Astrocyte (in vitro differentiated cells and primary cell): Measurements from ENCODE around the gene PLPP2. TPM values are rescaled to one million over a fixed set of nuclear protein-coding genes. Genes with fewer than 3 reads are reported as not detected.

Experiments used
- DNase-seq: peaks from one replicate; pipeline ENCODE4 v3.0.0-alpha.2; 2010; ENCODE audit warnings: low read depth
- FAIRE-seq: peaks from 2 replicates; lab custom pipeline; 2011; peaks lifted over from hg19 to GRCh38; lab: Jason Lieb, UNC
- H2AFZ ChIP-seq: 2 replicates; pipeline ENCODE4 v1.6.0; 2012; ENCODE audit warnings: low read depth, low read length, inconsistent platforms
- H3K27ac ChIP-seq: 2 replicates; pipeline ENCODE4 v1.5.1; 2011; ENCODE audit warnings: low read depth, low read length, inconsistent platforms
- H3K27me3 ChIP-seq: 2 replicates; pipeline ENCODE4 v1.6.0; 2011; ENCODE audit warnings: low read length, inconsistent platforms; ENCODE audit not compliant: insufficient read depth
- H3K36me3 ChIP-seq: 2 replicates; pipeline ENCODE4 v1.5.1; 2011; ENCODE audit warnings: low read length, inconsistent platforms; ENCODE audit not compliant: insufficient read depth
- H3K4me1 ChIP-seq: 2 replicates; pipeline ENCODE4 v1.5.1; 2011; ENCODE audit warnings: low read length, inconsistent platforms; ENCODE audit not compliant: insufficient read depth
- H3K4me2 ChIP-seq: 2 replicates; pipeline ENCODE4 v1.6.0; 2012; ENCODE audit warnings: low read length, inconsistent platforms
- H3K4me3 ChIP-seq: 2 replicates; pipeline ENCODE4 v1.5.1; 2011; ENCODE audit warnings: low read depth, mild to moderate bottlenecking, low read length, inconsistent platforms; ENCODE audit not compliant: insufficient read depth
- H3K79me2 ChIP-seq: 2 replicates; pipeline ENCODE4 v1.6.0; 2012; ENCODE audit warnings: mild to moderate bottlenecking, low read length, inconsistent platforms; ENCODE audit not compliant: insufficient read depth
- H3K9ac ChIP-seq: 2 replicates; pipeline ENCODE4 v1.6.0; 2012; ENCODE audit warnings: mild to moderate bottlenecking, low read length, inconsistent platforms
- H3K9me3 ChIP-seq: 2 replicates; pipeline ENCODE4 v1.5.1; 2012; ENCODE audit warnings: low read depth, mild to moderate bottlenecking, low read length, inconsistent platforms; ENCODE audit not compliant: insufficient read depth
- H4K20me1 ChIP-seq: 2 replicates; pipeline ENCODE4 v1.6.0; 2012; ENCODE audit warnings: low read length, inconsistent platforms; ENCODE audit not compliant: insufficient read depth
- H3K27ac Mint-ChIP-seq: one replicate; pipeline ENCODE4 v1.8.0; 2021; ENCODE audit warnings: mild to moderate bottlenecking, mixed read lengths; ENCODE audit not compliant: unreplicated experiment
- H3K27me3 Mint-ChIP-seq: one replicate; pipeline ENCODE4 v1.8.0; 2021; ENCODE audit warnings: low read depth, mixed read lengths; ENCODE audit not compliant: unreplicated experiment
- H3K36me3 Mint-ChIP-seq: one replicate; pipeline ENCODE4 v1.8.0; 2021; ENCODE audit warnings: low read depth, mixed read lengths; ENCODE audit not compliant: unreplicated experiment
- H3K4me1 Mint-ChIP-seq: one replicate; pipeline ENCODE4 v1.8.0; 2021; ENCODE audit warnings: low read depth, mixed read lengths; ENCODE audit not compliant: unreplicated experiment
- H3K4me3 Mint-ChIP-seq: one replicate; pipeline ENCODE4 v1.8.0; 2021; ENCODE audit warnings: mild to moderate bottlenecking, moderate library complexity, mixed read lengths; ENCODE audit not compliant: unreplicated experiment
- H3K9me3 Mint-ChIP-seq: one replicate; pipeline ENCODE4 v1.8.0; 2021; ENCODE audit warnings: mild to moderate bottlenecking, mixed read lengths; ENCODE audit not compliant: unreplicated experiment
- EZH2 ChIP-seq: IDR thresholded peaks from 2 replicates; pipeline ENCODE4 v1.6.1; 2012; ENCODE audit warnings: mild to moderate bottlenecking, low read length, inconsistent platforms; ENCODE audit not compliant: insufficient read depth
- total RNA-seq: library from RNA; stranded (reverse); gene quantifications from 2 replicates; pipeline ENCODE4 v1.2.1, GENCODE V29; 2021
- TF ChIP-seq, protein P1 (sequence below): IDR thresholded peaks from 2 replicates; pipeline ENCODE4 v1.5.1; 2011; ENCODE audit warnings: low read depth, mild to moderate bottlenecking, inconsistent platforms, low read length, moderate library complexity; ENCODE audit not compliant: insufficient read depth

PLPP2 gene
- total RNA-seq, 1 donor from 2014 or later: 3.7 TPM

- Histone ChIP-seq H4K20me1 (no peaks in the 10 kb centered on the region), H2AFZ (no peak overlapping the region), H3K9me3 (no peaks in the 10 kb centered on the region), H3K4me1 (no peaks in the 10 kb centered on the region), H3K36me3 (no peaks in the 10 kb centered on the region), H3K4me2 (no peak overlapping the region), H3K79me2 (no peaks in the 10 kb centered on the region), H3K9ac (no peak overlapping the region), H3K27me3 (no peaks in the 10 kb centered on the region), H3K4me3 (no peak overlapping the region), H3K27ac (no peak overlapping the region)
- DNase-seq: no peak
- no peak for TF ChIP-seq EZH2
- TF ChIP-seq, protein P1, sequence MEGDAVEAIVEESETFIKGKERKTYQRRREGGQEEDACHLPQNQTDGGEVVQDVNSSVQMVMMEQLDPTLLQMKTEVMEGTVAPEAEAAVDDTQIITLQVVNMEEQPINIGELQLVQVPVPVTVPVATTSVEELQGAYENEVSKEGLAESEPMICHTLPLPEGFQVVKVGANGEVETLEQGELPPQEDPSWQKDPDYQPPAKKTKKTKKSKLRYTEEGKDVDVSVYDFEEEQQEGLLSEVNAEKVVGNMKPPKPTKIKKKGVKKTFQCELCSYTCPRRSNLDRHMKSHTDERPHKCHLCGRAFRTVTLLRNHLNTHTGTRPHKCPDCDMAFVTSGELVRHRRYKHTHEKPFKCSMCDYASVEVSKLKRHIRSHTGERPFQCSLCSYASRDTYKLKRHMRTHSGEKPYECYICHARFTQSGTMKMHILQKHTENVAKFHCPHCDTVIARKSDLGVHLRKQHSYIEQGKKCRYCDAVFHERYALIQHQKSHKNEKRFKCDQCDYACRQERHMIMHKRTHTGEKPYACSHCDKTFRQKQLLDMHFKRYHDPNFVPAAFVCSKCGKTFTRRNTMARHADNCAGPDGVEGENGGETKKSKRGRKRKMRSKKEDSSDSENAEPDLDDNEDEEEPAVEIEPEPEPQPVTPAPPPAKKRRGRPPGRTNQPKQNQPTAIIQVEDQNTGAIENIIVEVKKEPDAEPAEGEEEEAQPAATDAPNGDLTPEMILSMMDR: no peak
- Mint-ChIP-seq H3K4me3 (no peak overlapping the region), H3K27ac (no peak overlapping the region), H3K36me3 (peaks cover 2% of the 10 kb centered on the region), H3K27me3 (no peaks in the 10 kb centered on the region), H3K9me3 (no peaks in the 10 kb centered on the region), H3K4me1 (no peaks in the 10 kb centered on the region)
- no peak for FAIRE-seq
Observed at GRCh38 chr19:283395-283794, 7.8 kb downstream of the PLPP2 start.

- TF ChIP-seq, protein P1: no peak
- TF ChIP-seq EZH2: no peak
- FAIRE-seq: no peak
- no peak overlapping the region for H3K4me2 ChIP-seq
Observed at GRCh38 chr19:282501-282900, 8.7 kb downstream of the PLPP2 start.

GRCh38 chr19:281992-282391, 9.2 kb downstream of the PLPP2 start:
- H3K36me3 ChIP-seq: no peaks in the 10 kb centered on the region
- H4K20me1 ChIP-seq: no peaks in the 10 kb centered on the region
- Mint-ChIP-seq H3K4me1 (no peaks in the 10 kb centered on the region), H3K9me3 (no peaks in the 10 kb centered on the region), H3K27ac (no peak overlapping the region), H3K36me3 (peaks cover 2% of the 10 kb centered on the region), H3K27me3 (peaks cover 6% of the 10 kb centered on the region), H3K4me3 (no peak overlapping the region)
- TF ChIP-seq, protein P1: no peak
- TF ChIP-seq EZH2: no peak
- DNase-seq: no peak
- H3K4me2 ChIP-seq: no peak overlapping the region
- no peak overlapping the region for H2AFZ ChIP-seq
- H3K27me3 ChIP-seq: no peaks in the 10 kb centered on the region
- H3K4me1 ChIP-seq: no peaks in the 10 kb centered on the region
- FAIRE-seq: no peak
- H3K9me3 ChIP-seq: no peaks in the 10 kb centered on the region
- H3K79me2 ChIP-seq: no peaks in the 10 kb centered on the region
- no peak overlapping the region for H3K27ac ChIP-seq
- no peak overlapping the region for H3K9ac ChIP-seq
- no peak overlapping the region for H3K4me3 ChIP-seq

More at GRCh38 chr19:282501-282900, 8.7 kb downstream of the PLPP2 start:
- Mint-ChIP-seq H3K4me3 (no peak overlapping the region), H3K4me1 (no peaks in the 10 kb centered on the region), H3K27ac (no peak overlapping the region), H3K27me3 (peaks cover under 1% of the 10 kb centered on the region), H3K36me3 (peaks cover 2% of the 10 kb centered on the region), H3K9me3 (no peaks in the 10 kb centered on the region)
- no peak for DNase-seq
- Histone ChIP-seq H2AFZ (no peak overlapping the region), H4K20me1 (no peaks in the 10 kb centered on the region), H3K27ac (no peak overlapping the region), H3K27me3 (no peaks in the 10 kb centered on the region), H3K9me3 (no peaks in the 10 kb centered on the region), H3K4me1 (no peaks in the 10 kb centered on the region), H3K4me3 (no peak overlapping the region), H3K36me3 (no peaks in the 10 kb centered on the region), H3K79me2 (no peaks in the 10 kb centered on the region), H3K9ac (no peak overlapping the region)
